NCI-H526 treated with DMSO at 0.1 percent for 48 hours (cell line): ENCODE results near the gene EFNB2.

Source experiments
- DNase-seq: peaks from one replicate; lab custom pipeline; 2025; lab: John Stamatoyannopoulos, UW

The EFNB2 gene

DNA sequence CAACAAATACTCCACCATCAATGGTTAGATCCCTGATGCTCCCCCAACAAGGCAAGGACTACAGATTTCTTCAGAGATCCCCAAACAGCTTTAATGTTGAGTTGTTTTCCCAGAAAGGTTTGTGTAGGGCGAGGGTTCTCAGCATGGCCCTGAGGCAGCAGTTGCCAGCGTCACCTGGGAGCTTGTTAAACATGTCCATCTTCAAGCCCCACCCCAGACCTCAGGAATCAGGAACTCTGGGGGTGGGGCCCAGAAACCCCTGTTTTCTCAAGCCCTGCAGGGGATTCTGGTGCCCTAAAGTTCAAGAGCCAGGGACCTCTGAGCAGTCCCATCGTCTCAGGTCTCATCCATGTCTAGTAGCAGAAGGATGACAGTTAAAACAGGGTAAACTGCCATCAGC lies 9.6 kb downstream of the EFNB2 start:
- no peak for DNase-seq

DNA sequence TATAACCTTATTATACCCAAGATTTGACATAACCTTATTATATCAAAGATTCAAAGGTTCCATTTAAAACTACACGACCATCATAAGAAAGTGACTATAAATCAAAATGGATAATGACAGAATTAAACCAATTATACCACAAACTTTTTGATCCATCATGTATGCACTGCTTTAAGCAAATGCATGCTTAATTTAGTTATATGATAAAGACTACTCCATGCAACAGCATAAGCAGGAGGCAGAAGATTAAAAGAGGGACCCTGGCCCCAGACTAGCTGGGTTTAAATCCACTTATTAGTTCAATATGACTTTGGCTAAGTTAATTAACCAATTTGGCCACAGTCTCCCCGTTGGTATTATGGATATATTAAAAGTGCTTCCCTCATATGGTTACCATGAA lies 11.4 kb downstream of the EFNB2 start:
- DNase-seq: no peak

DNA sequence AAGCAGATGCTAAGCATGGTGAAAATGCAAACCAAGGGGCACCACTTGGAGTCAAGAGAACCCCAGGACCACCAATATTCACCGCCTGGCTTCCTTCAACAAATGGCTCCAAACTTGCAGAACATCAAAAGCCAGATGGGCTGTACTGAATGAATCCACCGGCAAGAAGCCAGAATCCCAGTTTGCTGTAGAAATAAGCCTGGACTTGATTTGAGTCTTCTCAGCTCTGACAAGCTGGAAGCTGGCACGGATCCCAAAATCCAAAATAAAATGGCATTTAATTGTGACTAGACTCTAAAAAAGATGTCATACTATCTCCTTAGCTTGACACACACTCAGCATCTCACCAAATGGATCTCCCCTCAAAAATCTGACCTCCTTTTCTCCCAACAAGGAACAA lies 11.9 kb downstream of the EFNB2 start:
- DNase-seq: no peak

- no peak for DNase-seq
These were observed 12.4 kb downstream of the EFNB2 start for GRCh38 chr13:106522898-106523525.

GRCh38 chr13:106522112-106522705 lies 13.3 kb downstream of the EFNB2 start:
- DNase-seq: no peak

- peak; percentile 43 for DNase-seq
These were observed 14.2 kb downstream of the EFNB2 start for GRCh38 chr13:106521095-106521799.

DNA sequence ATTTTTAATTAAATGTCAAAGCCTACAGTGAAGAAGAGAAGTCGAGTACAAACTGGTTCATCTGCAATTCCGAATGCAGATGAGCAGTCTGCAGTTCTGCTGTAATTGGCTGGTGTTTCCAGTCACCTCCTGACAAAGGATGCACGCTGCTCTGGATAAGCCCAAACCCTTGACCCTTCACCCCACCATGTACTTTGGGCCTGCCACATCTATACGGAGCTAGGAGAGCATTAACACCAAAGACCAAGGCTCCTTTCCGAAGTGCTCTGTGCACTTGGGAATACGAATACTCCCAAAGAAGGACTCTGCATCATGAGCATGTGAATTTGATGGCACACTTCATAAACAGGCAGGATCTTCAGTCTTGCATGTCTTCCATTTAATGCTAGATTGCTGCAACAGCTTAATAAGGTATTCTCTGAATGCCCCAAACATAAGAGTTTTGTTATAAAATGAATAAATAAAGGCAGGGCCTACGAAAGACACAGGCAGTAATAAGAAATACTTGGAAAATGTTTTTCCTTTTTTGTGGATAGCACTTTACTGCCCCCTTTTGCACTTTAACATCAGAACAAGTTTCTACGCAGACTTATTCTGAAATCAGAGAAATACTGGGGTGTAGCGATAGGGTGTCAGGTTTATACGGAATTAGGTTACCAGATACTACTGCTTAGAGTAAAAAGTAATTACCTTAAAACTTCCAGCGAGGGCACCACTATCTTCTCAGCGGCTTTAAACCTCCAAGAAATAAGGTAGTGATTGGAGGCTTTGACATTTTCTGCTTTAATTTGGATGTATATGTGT lies 15.0 kb downstream of the EFNB2 start:
- DNase-seq: no peak

- DNase-seq: no peak
These were observed 16.9 kb downstream of the EFNB2 start for GRCh38 chr13:106518512-106518911.

DNA sequence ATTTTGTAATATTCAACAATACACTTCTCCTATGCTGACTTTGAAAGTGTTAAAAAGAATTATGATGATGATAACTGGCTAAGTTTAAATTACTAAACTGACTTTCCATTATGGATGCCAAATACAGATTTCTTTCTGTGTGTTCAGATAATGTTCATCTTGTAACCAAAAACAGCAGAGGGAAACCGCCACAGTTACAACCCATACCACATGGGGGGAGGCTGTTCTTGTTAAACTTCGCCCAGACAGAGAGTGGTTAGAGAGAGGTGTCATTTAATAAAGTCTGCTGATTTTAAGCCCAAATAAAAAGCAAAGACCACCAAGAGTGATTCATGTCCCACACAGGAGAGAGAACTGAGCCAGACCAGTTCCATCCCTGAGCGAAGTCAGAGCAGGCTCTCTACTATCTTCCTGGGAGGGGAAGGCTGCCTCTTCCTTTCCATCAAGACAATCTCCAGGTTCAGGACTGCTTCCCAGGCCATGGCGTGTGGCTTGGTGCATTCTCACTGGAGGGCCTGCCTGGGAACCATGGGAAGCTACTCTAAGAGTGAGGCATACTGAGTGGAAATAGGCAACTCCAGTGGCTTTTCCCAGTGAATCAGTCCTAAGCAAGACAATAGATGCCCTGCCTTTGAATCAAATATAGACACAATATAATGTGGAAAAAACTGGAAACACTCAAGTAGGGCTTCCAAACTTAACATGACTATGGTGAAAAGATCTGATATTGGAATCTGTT lies 18.2 kb downstream of the EFNB2 start:
- no peak for DNase-seq

- no peak for DNase-seq
These were observed 19.7 kb downstream of the EFNB2 start for GRCh38 chr13:106515635-106516254.

DNA sequence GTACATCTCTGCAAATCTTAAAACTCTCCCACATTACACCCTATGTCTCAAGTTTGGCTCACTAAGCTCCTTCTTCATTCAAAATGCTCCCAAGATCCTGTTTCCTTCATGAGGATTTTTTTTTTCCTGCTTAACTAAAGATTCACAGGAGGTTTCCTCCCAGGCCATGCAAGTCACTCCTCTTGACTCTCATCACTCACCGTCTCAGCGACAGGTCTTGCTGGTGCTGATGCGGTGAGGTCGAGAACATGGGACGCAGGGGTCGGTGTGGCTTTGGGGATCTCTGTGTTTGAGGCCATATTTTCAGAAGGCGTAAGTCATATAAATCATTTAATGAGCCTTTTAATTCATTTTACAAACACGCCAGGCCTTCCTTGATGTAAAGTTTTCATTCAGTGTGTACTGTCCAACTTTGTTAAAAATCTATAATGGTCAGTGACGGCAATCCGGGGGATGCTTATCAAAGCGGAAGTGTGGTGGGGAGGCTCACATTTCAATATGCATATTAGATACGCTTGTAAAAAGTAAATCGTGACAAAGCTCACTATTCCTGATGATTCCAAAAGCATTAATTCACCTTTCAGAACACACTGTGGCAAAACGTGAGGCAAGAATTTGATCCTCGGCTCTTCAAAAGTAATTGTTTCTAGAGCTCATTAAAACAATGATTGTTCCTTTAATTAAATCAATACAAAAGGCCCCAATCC lies 20.4 kb downstream of the EFNB2 start:
- no peak for DNase-seq

DNA sequence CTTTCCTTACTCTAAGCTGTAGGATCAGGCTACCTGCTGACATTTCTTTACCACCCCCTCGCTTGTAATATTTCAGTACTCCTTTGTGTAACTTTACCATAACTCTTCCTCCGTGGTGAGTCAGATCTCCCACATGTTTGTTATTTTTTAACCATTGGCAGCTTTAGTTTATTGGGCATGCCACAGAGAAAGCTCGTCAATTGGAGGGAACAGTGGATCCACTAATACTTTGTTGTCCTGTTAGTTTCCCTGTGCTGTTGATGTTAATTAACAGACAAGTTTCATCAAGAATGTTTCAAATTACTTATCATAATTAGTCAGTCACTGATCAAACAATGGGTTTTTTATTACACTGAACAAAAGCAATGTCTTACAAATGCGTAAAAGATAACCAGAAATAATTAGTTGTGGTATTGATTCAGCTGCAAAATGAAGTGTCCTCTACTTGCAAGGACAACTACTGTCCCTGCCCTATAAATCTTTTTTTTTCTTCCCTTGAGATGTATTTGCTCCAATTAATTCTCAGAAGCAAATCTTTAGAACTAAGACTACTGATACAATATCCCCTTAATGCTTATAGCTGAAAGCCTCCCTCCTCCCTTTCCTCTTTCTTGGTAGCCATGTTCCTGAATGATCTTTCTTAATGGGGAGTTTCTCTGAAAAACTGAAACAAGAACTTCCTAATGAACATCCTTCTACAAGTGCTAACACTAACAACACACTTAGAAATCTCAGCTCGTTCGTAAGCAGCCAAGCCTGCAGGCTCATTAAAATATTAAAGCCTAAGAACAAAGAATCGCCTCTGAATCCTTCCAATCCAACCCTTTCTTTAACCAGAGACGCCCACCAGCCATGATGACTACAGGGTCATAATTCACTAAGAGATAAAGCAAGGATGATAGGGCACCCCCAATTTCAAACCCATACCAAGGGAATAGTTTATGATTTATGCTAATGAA lies 22.2 kb downstream of the EFNB2 start:
- no peak for DNase-seq

DNA sequence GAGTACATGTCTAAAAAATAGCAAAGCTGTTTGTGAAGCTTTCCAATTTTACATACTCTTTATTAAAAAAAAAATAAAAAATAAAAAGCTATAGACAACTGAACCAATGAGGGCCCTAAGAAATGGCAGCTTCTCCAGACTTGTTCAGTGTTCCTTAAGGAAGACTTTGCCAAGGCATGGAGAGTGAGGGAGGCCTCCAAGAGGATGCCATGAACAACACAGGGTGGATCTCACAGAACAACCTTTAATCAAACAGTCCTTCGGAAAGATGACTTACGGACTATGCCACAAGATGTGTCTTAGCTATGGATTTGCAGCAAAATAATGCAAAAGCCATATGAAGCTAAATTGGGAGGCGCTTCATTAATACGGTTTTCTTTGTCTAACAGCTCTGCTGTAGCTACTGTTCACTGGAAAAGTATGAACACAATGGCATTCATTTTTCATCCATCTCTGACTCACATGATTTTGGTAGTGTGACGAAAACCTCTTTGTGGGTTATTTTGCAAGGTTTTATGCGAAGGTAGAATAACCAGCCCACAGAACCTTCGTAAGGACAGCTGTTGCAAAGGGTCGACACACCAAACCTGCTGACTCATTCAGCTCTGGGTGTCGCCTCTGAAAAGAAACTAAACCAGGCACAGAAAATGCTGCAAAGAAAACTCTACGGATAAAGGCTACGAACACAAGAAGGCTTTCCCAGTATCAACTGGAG lies 27.7 kb downstream of the EFNB2 start:
- DNase-seq: no peak

GRCh38 chr13:106506286-106506685 lies 29.2 kb downstream of the EFNB2 start:
- no peak for DNase-seq

DNA sequence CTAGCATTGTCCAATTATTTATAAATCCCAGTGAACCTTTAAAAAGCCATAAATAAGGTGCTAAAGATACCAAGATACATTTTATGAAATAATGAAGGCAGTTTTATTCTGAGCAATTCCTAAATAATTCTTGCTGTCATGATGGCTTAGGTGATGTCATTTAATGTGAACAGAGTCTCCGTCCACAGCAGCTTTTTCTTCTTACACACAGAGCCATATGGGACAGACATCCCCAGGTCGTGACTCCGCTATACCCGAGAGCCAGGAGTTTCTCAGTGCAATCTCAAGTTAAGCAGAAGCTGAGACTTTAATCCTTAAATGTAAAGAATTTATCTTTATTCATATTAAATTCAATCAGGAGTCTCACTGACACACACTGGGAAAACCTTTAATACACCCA lies 29.7 kb downstream of the EFNB2 start:
- no peak for DNase-seq

DNA sequence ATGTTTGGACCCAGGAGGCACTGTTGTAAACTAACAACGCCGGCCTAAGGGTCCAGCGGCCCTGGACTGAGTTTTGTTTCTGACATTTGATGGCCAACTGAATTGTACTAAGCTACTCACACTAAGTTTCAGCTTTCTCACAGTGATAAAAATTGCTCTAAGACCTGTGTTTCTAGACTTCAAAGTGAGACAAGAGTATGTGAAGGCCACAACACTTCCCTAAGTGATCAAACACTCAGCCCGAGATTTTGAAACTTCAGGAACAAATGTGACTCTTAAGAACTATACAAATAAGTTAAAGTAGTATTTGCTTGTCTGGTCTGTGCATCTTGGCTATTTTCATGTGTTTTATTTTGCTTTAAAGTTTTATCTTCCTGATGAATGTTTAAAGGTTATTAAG lies 30.2 kb downstream of the EFNB2 start:
- DNase-seq: no peak

GRCh38 chr13:106503730-106504453 lies 31.6 kb downstream of the EFNB2 start:
- no peak for DNase-seq

- no peak for DNase-seq
These were observed 32.2 kb downstream of the EFNB2 start for GRCh38 chr13:106503272-106503671.
